Coronary artery (tissue), 2 donors: ENCODE measurements around the gene TEKT5.
A peak's percentile ranks its signal among the peaks of the same experiment; 100 is the strongest.
"Not testable (repeated sequence)": the region's sequence is repeated elsewhere in the genome, so short reads cannot be mapped to it uniquely, and the experiment has no call there.

Experiments used
- DNase-seq: peaks from one replicate; pipeline ENCODE4 v3.0.0-alpha.2; 2017; ENCODE audit warnings: low spot score
- H3K27ac ChIP-seq, 2 donors: fragments of 200-600 bp; sonication (generic); one replicate each; pipeline ENCODE4 v1.5.1; 2016 to 2019
- H3K4me3 ChIP-seq: fragments of 200-600 bp; sonication (generic); 2 replicates; pipeline ENCODE4 v1.5.1; 2016; ENCODE audit warnings: mild to moderate bottlenecking, moderate library complexity
- CTCF ChIP-seq: fragments of 200-600 bp; sonication (generic); IDR thresholded peaks from one replicate; pipeline ENCODE4 v1.5.1; 2019; ENCODE audit warnings: antibody characterized with exemption

Gene TEKT5

GRCh38 chr16:10694830-10695229 is at the start of gene TEKT5:
Gene TEKT5, minus strand, starts transcription at chr16:10694930. Its CDS starts 57 bp downstream, at chr16:10694873.
- no peak for DNase-seq
- TF ChIP-seq CTCF, result no peak
- no peak within 1 kb of the TSS for H3K27ac ChIP-seq
- H3K4me3 ChIP-seq, result no peak within 1 kb of the TSS

- no peak for TF ChIP-seq CTCF
- DNase-seq, result peak; percentile 100
- Histone ChIP-seq H3K27ac (peak within 1 kb of the TSS; percentile 93 to 98), H3K4me3 (peak within 1 kb of the TSS; percentile 75)
Measured at GRCh38 chr16:10743610-10744369, 49.1 kb upstream of the TEKT5 start, which contains the start of gene NUBP1. Gene NUBP1, plus strand, starts transcription at chr16:10743842. Its CDS starts 22 bp downstream, at chr16:10743864.

GRCh38 chr16:10743227-10743609 is 48.5 kb upstream of the TEKT5 start:
- DNase-seq, result no peak
- no peak for TF ChIP-seq CTCF
- Histone ChIP-seq H3K4me3 (peak overlapping the region; percentile 75), H3K27ac (peak overlapping the region; percentile 93 to 98)

- DNase-seq, result no peak
- Histone ChIP-seq H3K27ac (peak overlapping the region; percentile 82 to 93), H3K4me3 (no peak overlapping the region)
- TF ChIP-seq CTCF, result no peak
Measured at GRCh38 chr16:10741844-10742243, 47.1 kb upstream of the TEKT5 start.

- peak overlapping the region; percentile 79 to 93 for H3K27ac ChIP-seq
- DNase-seq, H3K4me3 ChIP-seq: not testable (repeated sequence)
Measured at GRCh38 chr16:10741249-10741648, 46.5 kb upstream of the TEKT5 start.

GRCh38 chr16:10740845-10741208 is 46.1 kb upstream of the TEKT5 start:
- no peak for TF ChIP-seq CTCF
- DNase-seq, result no peak
- H3K27ac ChIP-seq, result peak overlapping the region; percentile 79 to 93
- H3K4me3 ChIP-seq, result no peak overlapping the region

GRCh38 chr16:10740000-10740844 is 45.5 kb upstream of the TEKT5 start:
- no peak for DNase-seq
- no peak overlapping the region for H3K4me3 ChIP-seq
- H3K27ac ChIP-seq, result peak overlapping the region; percentile 79 to 90
- TF ChIP-seq CTCF, result no peak
